Measurements from ENCODE around the gene JMY.

DNA sequence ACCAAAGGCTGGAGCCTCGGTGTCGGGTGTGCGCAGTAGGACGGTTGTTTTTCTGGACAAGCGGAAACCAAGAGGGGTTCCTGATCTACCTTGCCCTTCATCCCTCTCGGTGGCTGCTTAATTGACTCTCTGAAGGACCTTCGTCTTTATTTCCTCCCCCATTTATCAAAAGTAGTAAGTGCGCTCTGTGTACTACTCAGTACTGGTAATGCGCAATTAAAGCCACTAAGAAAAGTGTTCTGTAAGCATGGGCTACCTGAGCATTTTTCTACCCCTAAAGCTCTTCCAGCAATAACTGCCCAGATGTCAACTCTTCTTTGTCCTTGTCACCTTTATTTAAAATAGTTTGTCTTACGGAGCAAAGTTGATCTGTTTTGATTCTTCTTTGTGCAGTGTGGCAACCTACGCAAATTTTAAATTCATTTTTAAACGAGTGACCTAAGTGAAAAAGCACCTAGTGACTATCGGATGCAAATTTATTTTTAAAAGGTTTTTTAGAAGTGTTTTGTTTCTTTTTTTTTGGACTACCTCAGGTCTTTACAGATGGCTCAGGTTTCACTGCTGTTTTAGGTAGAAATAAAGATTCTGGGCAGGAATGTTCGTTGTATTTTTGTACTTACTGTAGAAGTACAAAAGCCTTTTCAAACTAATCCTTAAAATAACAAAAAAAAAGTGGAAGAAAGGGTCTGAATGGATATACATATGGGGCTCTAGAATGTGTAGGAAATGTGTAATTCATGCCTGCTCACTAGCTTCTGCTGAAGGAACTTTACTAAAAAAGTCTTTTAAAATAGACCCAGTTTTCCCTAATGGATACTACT, 2.0 kb downstream of the JMY start:
- TF ChIP-seq, protein P1, sequence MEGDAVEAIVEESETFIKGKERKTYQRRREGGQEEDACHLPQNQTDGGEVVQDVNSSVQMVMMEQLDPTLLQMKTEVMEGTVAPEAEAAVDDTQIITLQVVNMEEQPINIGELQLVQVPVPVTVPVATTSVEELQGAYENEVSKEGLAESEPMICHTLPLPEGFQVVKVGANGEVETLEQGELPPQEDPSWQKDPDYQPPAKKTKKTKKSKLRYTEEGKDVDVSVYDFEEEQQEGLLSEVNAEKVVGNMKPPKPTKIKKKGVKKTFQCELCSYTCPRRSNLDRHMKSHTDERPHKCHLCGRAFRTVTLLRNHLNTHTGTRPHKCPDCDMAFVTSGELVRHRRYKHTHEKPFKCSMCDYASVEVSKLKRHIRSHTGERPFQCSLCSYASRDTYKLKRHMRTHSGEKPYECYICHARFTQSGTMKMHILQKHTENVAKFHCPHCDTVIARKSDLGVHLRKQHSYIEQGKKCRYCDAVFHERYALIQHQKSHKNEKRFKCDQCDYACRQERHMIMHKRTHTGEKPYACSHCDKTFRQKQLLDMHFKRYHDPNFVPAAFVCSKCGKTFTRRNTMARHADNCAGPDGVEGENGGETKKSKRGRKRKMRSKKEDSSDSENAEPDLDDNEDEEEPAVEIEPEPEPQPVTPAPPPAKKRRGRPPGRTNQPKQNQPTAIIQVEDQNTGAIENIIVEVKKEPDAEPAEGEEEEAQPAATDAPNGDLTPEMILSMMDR (conservative IDR thresholded peaks at IDR 0.05): no peak
- no peak for TF ChIP-seq ZFX (IDR thresholded peaks at IDR 0.05)
